T-helper 17 cell (primary cell): ENCODE results near the gene KIF5A. TPM values are rescaled to one million over a fixed set of nuclear protein-coding genes. Genes with fewer than 3 reads are reported as not detected.
"Not testable (repeated sequence)": the region's sequence is repeated elsewhere in the genome, so short reads cannot be mapped to it uniquely, and the experiment has no call there.

Experiments used
- ATAC-seq: fragments of 150-1000 bp; cut with Tn5 transposase; 2 replicates; pipeline ENCODE4 v1.10.0; 2021; ENCODE audit warnings: mild to moderate bottlenecking, moderate library complexity
- DNase-seq, 3 donors: peaks; one replicate each; pipeline versions ENCODE4 v3.0.0 to v3.0.0-alpha.2; 2020 to 2021
- H3K9me3 ChIP-seq: one replicate; pipeline ENCODE4 v1.7.0; 2013; ENCODE audit warnings: low read length, mild to moderate bottlenecking; ENCODE audit not compliant: control insufficient read depth, poor library complexity, severe bottlenecking
- H3K27ac Mint-ChIP-seq: one replicate; pipeline ENCODE4 v1.8.0; 2022; ENCODE audit warnings: mild to moderate bottlenecking, moderate library complexity, mixed read lengths
- H3K27me3 Mint-ChIP-seq: one replicate; pipeline ENCODE4 v1.8.0; 2022; ENCODE audit warnings: mixed read lengths
- H3K36me3 Mint-ChIP-seq: one replicate; pipeline ENCODE4 v1.8.0; 2022; ENCODE audit warnings: low read depth, mixed read lengths
- H3K4me1 Mint-ChIP-seq: one replicate; pipeline ENCODE4 v1.8.0; 2022; ENCODE audit warnings: mild to moderate bottlenecking, mixed read lengths
- H3K4me3 Mint-ChIP-seq: one replicate; pipeline ENCODE4 v1.8.0; 2022; ENCODE audit warnings: mild to moderate bottlenecking, moderate library complexity, mixed read lengths
- total RNA-seq, 4 donors: library from RNA in 2 of 4; stranded (reverse) in 2 of 4; gene quantifications; one replicate each; pipeline ENCODE4 v1.2.3 and lab custom pipeline; 2022 to 2026

Gene KIF5A
- total RNA-seq, 2 donors from 2014 or later, result 0.35 to 0.63 TPM

- no peak for ATAC-seq
- Mint-ChIP-seq H3K4me1 (peaks cover 40% of the 10 kb centered on the region), H3K27me3 (peaks cover 4% of the 10 kb centered on the region), H3K4me3 (peak overlapping the region; percentile 1), H3K36me3 (no peaks in the 10 kb centered on the region), H3K27ac (no peak overlapping the region)
- no peak for DNase-seq
- H3K9me3 ChIP-seq, result no peaks in the 10 kb centered on the region
These were observed 1.4 kb upstream of the KIF5A start for GRCh38 chr12:57548488-57548887.

GRCh38 chr12:57549203-57549908 lies 488 bp upstream of the KIF5A start:
- DNase-seq, result no peak
- Mint-ChIP-seq H3K36me3 (no peaks in the 10 kb centered on the region), H3K27me3 (peaks cover 12% of the 10 kb centered on the region), H3K4me3 (peak overlapping the region; percentile 89), H3K27ac (no peak overlapping the region), H3K4me1 (peaks cover 42% of the 10 kb centered on the region)
- ATAC-seq, result no peak
- H3K9me3 ChIP-seq, result no peaks in the 10 kb centered on the region

GRCh38 chr12:57550641-57551549 lies 1.1 kb downstream of the KIF5A start:
- DNase-seq, result no peak
- no peaks in the 10 kb centered on the region for H3K9me3 ChIP-seq
- H3K4me3 Mint-ChIP-seq, result peak overlapping the region; percentile 83
- peak overlapping the region; percentile 47 for H3K27ac Mint-ChIP-seq
- H3K27me3 Mint-ChIP-seq, result peaks cover 15% of the 10 kb centered on the region
- H3K36me3 Mint-ChIP-seq, result no peaks in the 10 kb centered on the region
- peaks cover 31% of the 10 kb centered on the region for H3K4me1 Mint-ChIP-seq
- no peak for ATAC-seq

GRCh38 chr12:57551637-57552305 lies 1.9 kb downstream of the KIF5A start:
- H3K4me1 Mint-ChIP-seq, result peaks cover 26% of the 10 kb centered on the region
- peak overlapping the region; percentile 66 for H3K4me3 Mint-ChIP-seq
- no peak overlapping the region for H3K27ac Mint-ChIP-seq
- no peak for DNase-seq
- no peak for ATAC-seq
- H3K36me3 Mint-ChIP-seq, result no peaks in the 10 kb centered on the region
- H3K9me3 ChIP-seq, result no peaks in the 10 kb centered on the region
- peaks cover 18% of the 10 kb centered on the region for H3K27me3 Mint-ChIP-seq

GRCh38 chr12:57552306-57552651 lies 2.4 kb downstream of the KIF5A start:
- peaks cover 20% of the 10 kb centered on the region for H3K27me3 Mint-ChIP-seq
- no peak for DNase-seq
- H3K9me3 ChIP-seq, result no peaks in the 10 kb centered on the region
- H3K36me3 Mint-ChIP-seq, result no peaks in the 10 kb centered on the region
- no peak for ATAC-seq
- H3K4me3 Mint-ChIP-seq, result no peak overlapping the region
- H3K4me1 Mint-ChIP-seq, result peaks cover 23% of the 10 kb centered on the region
- H3K27ac Mint-ChIP-seq, result no peak overlapping the region

- H3K4me3 Mint-ChIP-seq, result no peak overlapping the region
- peaks cover 20% of the 10 kb centered on the region for H3K27me3 Mint-ChIP-seq
- H3K27ac Mint-ChIP-seq, result no peak overlapping the region
- H3K4me1 Mint-ChIP-seq, result peaks cover 19% of the 10 kb centered on the region
- no peaks in the 10 kb centered on the region for H3K36me3 Mint-ChIP-seq
- no peak for ATAC-seq
- DNase-seq, result no peak
- H3K9me3 ChIP-seq, result no peaks in the 10 kb centered on the region
These were observed 3.0 kb downstream of the KIF5A start for GRCh38 chr12:57552835-57553313.

GRCh38 chr12:57553343-57554202 lies 3.7 kb downstream of the KIF5A start:
- no peak overlapping the region for H3K4me3 Mint-ChIP-seq
- DNase-seq (no peak), ATAC-seq (no peak)
- H3K4me1 Mint-ChIP-seq, result peaks cover 18% of the 10 kb centered on the region
- no peak overlapping the region for H3K27ac Mint-ChIP-seq
- no peaks in the 10 kb centered on the region for H3K9me3 ChIP-seq
- H3K36me3 Mint-ChIP-seq, result no peaks in the 10 kb centered on the region
- peaks cover 20% of the 10 kb centered on the region for H3K27me3 Mint-ChIP-seq

GRCh38 chr12:57554453-57554852 lies 4.6 kb downstream of the KIF5A start:
- peaks cover 12% of the 10 kb centered on the region for H3K4me1 Mint-ChIP-seq
- H3K36me3 Mint-ChIP-seq, result no peaks in the 10 kb centered on the region

DNA sequence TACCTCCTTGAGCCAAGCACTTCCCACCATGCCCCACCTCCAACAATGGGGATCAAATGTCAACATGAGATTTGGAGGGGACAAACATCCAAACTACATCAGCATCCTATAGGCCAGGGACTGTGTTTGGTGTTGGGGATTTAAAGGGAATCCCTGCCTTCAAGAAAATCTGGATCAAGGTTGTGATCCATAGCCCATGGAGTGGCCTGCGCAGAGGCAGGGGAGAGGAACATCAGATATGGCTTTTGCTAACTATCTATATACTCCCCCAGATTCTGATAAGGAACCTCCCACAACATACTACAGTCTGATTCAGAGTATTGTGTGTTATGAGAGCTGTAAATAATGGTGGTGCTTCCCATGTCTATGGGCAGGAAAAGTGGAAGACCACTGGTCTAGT lies 5.1 kb downstream of the KIF5A start:
- H3K4me3 Mint-ChIP-seq, result no peak overlapping the region
- ATAC-seq (no peak), DNase-seq (no peak)
- H3K36me3 Mint-ChIP-seq, result no peaks in the 10 kb centered on the region
- H3K9me3 ChIP-seq, result no peaks in the 10 kb centered on the region
- H3K27me3 Mint-ChIP-seq, result peaks cover 20% of the 10 kb centered on the region
- no peak overlapping the region for H3K27ac Mint-ChIP-seq
- peaks cover 10% of the 10 kb centered on the region for H3K4me1 Mint-ChIP-seq

More at GRCh38 chr12:57554453-57554852, 4.6 kb downstream of the KIF5A start:
- ATAC-seq, result no peak
- Mint-ChIP-seq H3K27me3 (peaks cover 20% of the 10 kb centered on the region), H3K27ac (no peak overlapping the region), H3K4me3 (no peak overlapping the region)
- DNase-seq, result no peak
- H3K9me3 ChIP-seq, result no peaks in the 10 kb centered on the region

- DNase-seq, result no peak
- Mint-ChIP-seq H3K36me3 (no peaks in the 10 kb centered on the region), H3K4me3 (no peak overlapping the region), H3K27me3 (peaks cover 29% of the 10 kb centered on the region), H3K27ac (no peak overlapping the region), H3K4me1 (peaks cover 7% of the 10 kb centered on the region)
- no peaks in the 10 kb centered on the region for H3K9me3 ChIP-seq
- ATAC-seq, result no peak
These were observed 9.0 kb downstream of the KIF5A start for GRCh38 chr12:57558864-57559263.

DNA sequence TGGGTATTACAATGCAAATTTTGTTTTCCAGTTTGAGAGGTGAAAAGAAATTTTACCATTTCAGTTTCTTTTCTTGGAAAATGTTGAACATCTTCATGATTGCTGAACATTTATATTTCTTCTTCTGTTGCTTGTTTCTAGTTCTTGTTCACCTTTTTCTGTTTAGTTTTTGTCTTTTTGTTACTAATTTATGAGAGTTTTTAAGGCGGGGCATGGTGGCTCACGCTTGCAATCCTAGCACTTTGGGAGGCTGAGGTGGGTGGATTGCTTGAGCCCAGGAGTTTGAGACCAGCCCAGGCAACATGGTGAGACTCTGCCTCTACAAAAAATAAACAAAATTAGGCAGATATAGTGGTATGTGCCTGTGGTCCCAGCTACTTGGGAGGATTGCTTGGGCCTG lies 10.7 kb downstream of the KIF5A start:
- DNase-seq (no peak), ATAC-seq (no peak)
- Mint-ChIP-seq H3K36me3 (peaks cover 2% of the 10 kb centered on the region), H3K27ac (no peak overlapping the region), H3K4me3 (no peak overlapping the region), H3K27me3 (peaks cover 33% of the 10 kb centered on the region), H3K4me1 (peaks cover 10% of the 10 kb centered on the region)
- H3K9me3 ChIP-seq, result no peaks in the 10 kb centered on the region

GRCh38 chr12:57561117-57561516 lies 11.3 kb downstream of the KIF5A start:
- peaks cover 33% of the 10 kb centered on the region for H3K27me3 Mint-ChIP-seq
- not testable (repeated sequence) for DNase-seq, H3K36me3 Mint-ChIP-seq, H3K4me1 Mint-ChIP-seq, H3K27ac Mint-ChIP-seq, ATAC-seq, H3K9me3 ChIP-seq, H3K4me3 Mint-ChIP-seq
